Measurements from ENCODE around the gene ARID4B. TPM values are rescaled to one million over a fixed set of nuclear protein-coding genes. Genes with fewer than 3 reads are reported as not detected.
"Not testable (repeated sequence)": the region's sequence is repeated elsewhere in the genome, so short reads cannot be mapped to it uniquely, and the experiment has no call there.

The ARID4B gene
- total RNA-seq, 2 experiments from 2014 or later, result 31.7 to 34.2 TPM

- POLR2A ChIA-PET, result no interaction called here
Measured at GRCh38 chr1:235253219-235253962, 74.6 kb downstream of the ARID4B start.

GRCh38 chr1:235250430-235250829 is 77.5 kb downstream of the ARID4B start:
- POLR2A ChIA-PET, result no interaction called here
- CTCF ChIA-PET, result interaction anchor here (0.7 to 1.6 kb wide), 2 partner anchors 165 to 817 kb away, joined by 3 to 5 read pairs; no protein-coding TSS in a partner anchor

More at GRCh38 chr1:235253219-235253962, 74.6 kb downstream of the ARID4B start:
- CTCF ChIA-PET, result interaction anchor here (0.6 to 1.0 kb wide), 2 partner anchors 23 to 112 kb away, joined by 3 read pairs; no protein-coding TSS in a partner anchor

- POLR2A ChIA-PET, result interaction anchor here (0.6 kb wide), 1 partner anchor 141 kb away, joined by 9 read pairs; no protein-coding TSS in a partner anchor
- CTCF ChIA-PET, result interaction anchor here (0.6 to 1.0 kb wide), 3 partner anchors 57 to 170 kb away, joined by 3 to 4 read pairs (median 3); no protein-coding TSS in a partner anchor
Measured at GRCh38 chr1:235246022-235246948, 81.7 kb downstream of the ARID4B start.

- ChIA-PET POLR2A (no interaction called here), CTCF (no interaction called here)
Measured at GRCh38 chr1:235244974-235245592, 82.9 kb downstream of the ARID4B start.

DNA sequence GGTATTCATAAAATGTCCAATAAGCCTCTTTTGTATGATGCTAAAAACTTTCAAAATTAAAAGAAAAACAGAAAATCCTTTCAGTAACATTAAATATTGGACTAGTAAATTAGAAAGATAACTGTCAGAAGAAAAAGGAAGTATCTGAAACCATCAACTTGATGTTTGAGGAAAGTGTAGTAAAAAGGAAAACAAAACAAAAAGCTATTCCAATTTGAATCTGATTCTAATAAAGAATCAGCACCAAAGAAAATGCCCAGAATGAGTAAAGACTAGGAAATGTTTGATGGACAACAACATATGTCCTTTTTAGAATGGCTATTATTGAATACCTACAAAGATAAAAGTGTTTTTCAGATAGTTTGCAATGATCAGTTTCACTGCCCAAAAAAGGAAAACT is 87.0 kb downstream of the ARID4B start:
- POLR2A ChIA-PET, result no interaction called here
- CTCF ChIA-PET, result no interaction called here

DNA sequence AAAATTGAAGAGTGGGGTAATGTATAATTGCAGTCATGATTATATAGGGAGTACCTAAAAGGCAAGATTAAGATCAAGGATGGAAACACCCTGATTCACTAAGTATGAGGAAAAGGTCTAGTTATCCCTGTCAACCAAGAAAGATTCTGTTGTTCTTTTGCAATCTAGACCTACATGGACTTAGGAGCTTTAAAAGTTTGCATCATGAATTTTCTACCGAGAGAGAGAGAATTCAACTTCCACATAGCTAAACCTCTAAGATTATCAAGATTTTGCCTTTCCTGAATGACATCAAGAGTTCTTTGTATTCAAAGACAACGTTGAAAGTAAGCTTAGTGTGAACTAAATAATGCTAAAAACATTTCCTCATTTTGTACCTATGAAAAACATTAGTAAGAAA is 88.1 kb downstream of the ARID4B start:
- ChIA-PET POLR2A (no interaction called here), CTCF (no interaction called here)

DNA sequence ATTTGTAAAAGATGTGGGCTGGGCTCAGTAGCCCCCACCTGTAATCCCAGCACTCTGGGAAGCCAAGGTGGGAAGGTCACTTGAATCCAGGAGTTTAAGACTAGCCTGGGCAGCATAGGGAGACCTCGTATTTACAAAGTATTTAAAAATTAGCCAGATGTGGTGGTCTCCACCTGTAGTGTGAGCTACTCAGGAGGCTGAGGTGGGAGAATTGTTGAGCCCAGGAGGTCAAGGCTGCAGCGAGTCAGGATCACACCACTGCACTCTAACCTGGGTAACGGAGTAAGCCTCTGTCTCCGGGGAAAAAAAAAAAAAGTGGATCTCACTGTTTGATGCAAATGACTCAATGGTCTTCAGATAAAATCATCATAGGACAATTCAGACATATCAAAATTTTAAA is 89.4 kb downstream of the ARID4B start:
- ChIA-PET CTCF (no interaction called here), POLR2A (no interaction called here)

GRCh38 chr1:235236128-235236527 is 91.9 kb downstream of the ARID4B start:
- ChIA-PET CTCF (interaction anchor here (1.1 kb wide), 1 partner anchor 133 kb away, joined by 3 read pairs; no protein-coding TSS in a partner anchor), POLR2A (no interaction called here)

DNA sequence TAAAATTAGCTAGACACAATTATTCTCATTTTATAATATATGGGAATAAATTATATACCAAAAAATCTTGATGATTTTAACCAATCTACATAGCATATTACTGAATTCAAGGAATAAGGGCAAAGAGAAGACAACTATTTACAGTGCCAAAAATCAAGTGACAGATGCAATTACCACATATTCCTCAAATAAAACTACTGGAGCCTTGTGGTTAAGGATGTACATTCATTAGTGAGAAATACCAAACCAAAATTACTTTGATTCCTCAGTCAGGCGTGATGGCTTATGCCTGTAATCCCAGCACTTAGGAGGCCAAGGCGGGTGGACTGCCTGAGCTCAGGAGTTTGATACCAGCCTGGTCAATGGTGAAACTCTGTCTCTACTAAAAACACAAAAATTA is 98.1 kb downstream of the ARID4B start:
- ChIA-PET POLR2A (no interaction called here), CTCF (interaction anchor here (0.6 kb wide), 1 partner anchor 24 kb away, joined by 3 read pairs; no protein-coding TSS in a partner anchor)

GRCh38 chr1:235227414-235227813 is 100.6 kb downstream of the ARID4B start:
- ChIA-PET POLR2A (no interaction called here), CTCF (no interaction called here)

- CTCF ChIA-PET, result no interaction called here
- POLR2A ChIA-PET, result no interaction called here
Measured at GRCh38 chr1:235226933-235227332, 101.0 kb downstream of the ARID4B start.

DNA sequence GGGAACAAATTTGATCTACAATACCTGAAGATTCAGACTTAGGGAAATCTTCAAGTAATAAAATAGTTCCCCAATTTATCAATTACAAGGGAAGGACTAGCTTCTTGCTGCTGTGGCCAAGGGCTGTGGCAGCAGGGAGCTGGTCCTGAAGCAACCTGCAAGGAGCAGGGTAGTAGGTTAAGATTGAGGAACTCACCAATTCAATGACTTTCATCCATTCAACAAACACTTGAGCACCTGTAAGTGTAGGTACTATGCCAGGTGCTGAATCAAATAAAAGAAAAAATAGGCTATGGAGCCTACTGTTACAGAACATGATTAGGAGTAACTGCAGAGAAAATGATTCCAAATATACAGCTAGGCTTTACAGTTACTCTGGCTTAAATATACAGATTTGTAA is 102.7 kb downstream of the ARID4B start:
- ChIA-PET CTCF (no interaction called here), POLR2A (no interaction called here)

- POLR2A ChIA-PET, result no interaction called here
- CTCF ChIA-PET, result interaction anchor here (0.6 kb wide), 1 partner anchor 16 kb away, joined by 3 read pairs; no protein-coding TSS in a partner anchor
Measured at GRCh38 chr1:235221653-235222375, 106.2 kb downstream of the ARID4B start.

- ChIA-PET CTCF (no interaction called here), POLR2A (no interaction called here)
Measured at GRCh38 chr1:235215453-235215852, 112.5 kb downstream of the ARID4B start.

- POLR2A ChIA-PET, CTCF ChIA-PET: not testable (repeated sequence)
Measured at GRCh38 chr1:235214962-235215361, 113.0 kb downstream of the ARID4B start.

GRCh38 chr1:235213752-235214151 is 114.2 kb downstream of the ARID4B start:
- ChIA-PET CTCF (interaction anchor here (1.0 kb wide), 1 partner anchor 51 kb away, joined by 5 read pairs; no protein-coding TSS in a partner anchor), POLR2A (no interaction called here)

DNA sequence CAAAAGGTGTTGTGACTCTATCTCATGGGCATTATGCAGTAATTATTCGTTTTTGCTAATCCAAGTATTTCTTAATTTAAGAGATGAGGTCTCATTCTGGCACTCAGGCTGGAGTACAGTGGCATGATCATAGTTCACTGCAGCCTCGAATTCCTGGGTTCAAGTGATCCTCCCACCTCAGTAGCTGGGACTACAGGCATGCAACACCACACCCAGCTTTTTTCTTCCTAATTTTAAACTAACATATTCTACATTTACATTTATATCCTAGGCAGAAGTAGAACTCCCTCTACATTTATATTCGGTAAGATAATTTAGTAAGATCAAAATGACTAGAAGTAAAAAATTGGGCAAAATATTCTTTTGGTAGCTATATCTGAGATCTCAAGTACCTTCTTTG is 116.5 kb downstream of the ARID4B start:
- CTCF ChIA-PET, result interaction anchor here (1.0 to 1.2 kb wide), 2 partner anchors 66 to 204 kb away, joined by 3 read pairs; no protein-coding TSS in a partner anchor

GRCh38 chr1:235207209-235207565 is 120.8 kb downstream of the ARID4B start:
- ChIA-PET POLR2A (interaction anchor here (0.6 kb wide), 1 partner anchor 712 kb away, joined by 3 read pairs; no protein-coding TSS in a partner anchor), CTCF (interaction anchor here (0.8 kb wide), 1 partner anchor 28 kb away, joined by 3 read pairs; no protein-coding TSS in a partner anchor)

More for the DNA sequence above, 116.5 kb downstream of the ARID4B start:
- POLR2A ChIA-PET, result no interaction called here

All from activated CD8-positive, alpha-beta memory T cell treated with anti-CD3 and anti-CD28 coated beads for 36 hours (primary cell).